Heart left ventricle (tissue), 13 donors: ENCODE measurements around the gene TPSB2.

ENCODE experiments used
- POLR2A ChIP-seq, 2 donors: fragments of 450-650 bp; IDR thresholded peaks; one replicate each; pipeline ENCODE4 v1.6.1; 2017; ENCODE audit warnings: antibody characterized with exemption in 2 of 2, mild to moderate bottlenecking in 2 of 2, moderate library complexity in 2 of 2
- TF ChIP-seq, protein P1 (sequence below), 12 donors: fragments of 200-600 bp; sonication (generic) in 4 of 12; IDR thresholded peaks; one replicate each; pipeline versions ENCODE4 v1.5.0 to v1.8.0; 2018 to 2022; ENCODE audit warnings: antibody characterized with exemption in 12 of 12, mild to moderate bottlenecking in 5 of 12
- donor health status: ischemic (EF 13 %, LVEDD 7.1; RV severe dilation, severe dysfunction).
- donor health status: DM: no; HTN: yes; CAD: no.
- donor health status: DM: no; HTN: no; CAD: no.
- donor health status: ischemic (EF 25% LVEDD 6.9; RV normal size, moderate dysfunction).
- donor health status: ischemic (EF 25% LVEDD 5.7; RV mildly dilated, moderate dysfunction).
- donor health status: ischemic (EF 35%, LVEDD 5.7; RV mildly dilated, moderate dysfunction).
- donor health status: nonischemic (EF 11% LVEDD 7.7; RV severe dilation, severe dysfunction).
- donor health status: DM: yes; HTN: yes; CAD: no.
- donor health status: PGD.
- donor health status: ischemic (EF 29% LVEDD 5.4; RV normal size, mild dysfunction).
- donor health status: nonischemic (EF 23%, LVEDD 6.1; RV moderate dilation, normal function).

DNA sequence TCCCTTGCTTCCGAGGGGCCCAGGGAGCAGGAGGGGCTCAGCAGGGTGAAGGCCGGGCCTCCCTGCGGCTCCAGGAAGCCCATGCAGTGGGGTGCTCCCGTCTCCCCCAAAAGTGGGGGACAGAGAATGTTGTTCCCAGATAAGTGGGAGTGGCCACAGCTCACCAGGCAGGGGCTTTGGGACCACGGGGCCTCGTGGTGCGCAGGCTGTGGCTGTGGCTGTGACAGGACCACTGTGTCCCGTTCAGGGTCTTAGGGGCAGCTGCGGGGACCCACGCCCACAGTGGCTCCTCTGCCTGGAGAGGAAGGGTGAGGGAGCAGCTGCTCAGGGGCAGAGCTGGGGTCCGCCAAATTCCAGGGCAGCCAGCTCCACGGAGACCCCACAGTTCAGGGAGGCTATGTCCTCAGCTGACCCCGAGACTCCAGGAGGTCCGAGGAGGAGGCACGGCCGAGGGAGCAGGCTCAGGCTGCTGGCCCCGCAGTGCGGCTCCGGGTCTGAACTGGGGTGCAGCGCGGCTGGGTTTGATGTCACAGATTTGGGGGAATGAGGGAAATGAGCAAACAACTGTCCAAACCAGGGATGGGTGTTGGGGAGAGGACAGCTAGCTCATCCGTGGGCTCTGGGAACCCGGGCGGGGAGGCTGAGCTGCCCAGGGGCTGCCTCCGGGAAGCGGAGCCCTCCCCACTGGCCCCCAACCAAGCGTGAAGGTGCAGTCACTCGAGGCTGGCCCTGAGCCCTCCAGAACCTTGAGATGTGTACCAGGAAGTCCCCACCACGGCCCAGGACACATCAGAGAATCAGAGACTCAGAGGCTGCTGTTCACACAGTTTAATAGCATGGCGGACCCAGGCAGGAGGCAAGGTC, 49.3 kb upstream of the TPSB2 start:
- TF ChIP-seq, protein P1, sequence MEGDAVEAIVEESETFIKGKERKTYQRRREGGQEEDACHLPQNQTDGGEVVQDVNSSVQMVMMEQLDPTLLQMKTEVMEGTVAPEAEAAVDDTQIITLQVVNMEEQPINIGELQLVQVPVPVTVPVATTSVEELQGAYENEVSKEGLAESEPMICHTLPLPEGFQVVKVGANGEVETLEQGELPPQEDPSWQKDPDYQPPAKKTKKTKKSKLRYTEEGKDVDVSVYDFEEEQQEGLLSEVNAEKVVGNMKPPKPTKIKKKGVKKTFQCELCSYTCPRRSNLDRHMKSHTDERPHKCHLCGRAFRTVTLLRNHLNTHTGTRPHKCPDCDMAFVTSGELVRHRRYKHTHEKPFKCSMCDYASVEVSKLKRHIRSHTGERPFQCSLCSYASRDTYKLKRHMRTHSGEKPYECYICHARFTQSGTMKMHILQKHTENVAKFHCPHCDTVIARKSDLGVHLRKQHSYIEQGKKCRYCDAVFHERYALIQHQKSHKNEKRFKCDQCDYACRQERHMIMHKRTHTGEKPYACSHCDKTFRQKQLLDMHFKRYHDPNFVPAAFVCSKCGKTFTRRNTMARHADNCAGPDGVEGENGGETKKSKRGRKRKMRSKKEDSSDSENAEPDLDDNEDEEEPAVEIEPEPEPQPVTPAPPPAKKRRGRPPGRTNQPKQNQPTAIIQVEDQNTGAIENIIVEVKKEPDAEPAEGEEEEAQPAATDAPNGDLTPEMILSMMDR (IDR thresholded peaks at IDR 0.05) = no peak
- no peak for TF ChIP-seq POLR2A (IDR thresholded peaks at IDR 0.05)
